GM21367 (cell line): ENCODE results near the gene ADORA2A.

Source experiments
- ATAC-seq: cut with Tn5 transposase; IDR thresholded peaks from one replicate; pipeline ENCODE4 v1.9.1; 2021; ENCODE audit not compliant: unreplicated experiment

The ADORA2A gene

DNA sequence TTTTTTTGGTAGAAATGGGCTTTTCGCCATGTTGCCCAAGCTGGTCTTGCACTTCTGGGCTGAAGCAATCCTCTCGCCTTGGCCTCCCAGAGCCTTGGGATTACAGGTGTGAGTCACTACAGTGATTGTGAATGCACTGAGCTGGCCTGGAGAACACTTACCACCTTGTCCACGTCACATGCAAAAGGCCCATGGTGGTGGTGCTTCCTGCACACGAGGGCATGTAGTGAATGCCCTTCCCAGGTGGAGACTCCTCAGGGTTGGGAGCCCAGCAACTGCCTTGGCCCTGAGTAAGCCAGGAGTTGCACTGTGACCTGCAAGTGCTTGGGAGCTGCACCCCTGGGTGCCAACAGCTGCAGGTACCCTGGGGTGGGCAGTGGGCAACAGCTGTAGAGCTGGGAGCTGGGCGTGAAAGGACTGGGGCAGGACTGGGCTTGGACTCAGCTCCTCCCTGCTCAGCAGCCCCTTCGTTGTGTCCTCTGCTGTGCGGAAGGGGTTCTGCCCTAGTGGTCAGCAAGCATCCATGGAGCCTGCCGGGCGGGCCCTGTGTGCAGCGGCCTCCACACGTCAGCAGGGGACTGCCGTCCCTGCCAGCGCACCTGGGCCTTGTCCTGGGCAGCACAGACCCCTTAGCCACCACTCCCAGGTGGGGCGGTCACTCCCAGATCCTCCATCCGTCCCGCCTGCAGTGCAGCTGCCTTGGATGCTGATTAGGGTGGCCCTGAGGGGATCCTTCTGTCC, 9.3 kb upstream of the ADORA2A start:
- no peak for ATAC-seq

DNA sequence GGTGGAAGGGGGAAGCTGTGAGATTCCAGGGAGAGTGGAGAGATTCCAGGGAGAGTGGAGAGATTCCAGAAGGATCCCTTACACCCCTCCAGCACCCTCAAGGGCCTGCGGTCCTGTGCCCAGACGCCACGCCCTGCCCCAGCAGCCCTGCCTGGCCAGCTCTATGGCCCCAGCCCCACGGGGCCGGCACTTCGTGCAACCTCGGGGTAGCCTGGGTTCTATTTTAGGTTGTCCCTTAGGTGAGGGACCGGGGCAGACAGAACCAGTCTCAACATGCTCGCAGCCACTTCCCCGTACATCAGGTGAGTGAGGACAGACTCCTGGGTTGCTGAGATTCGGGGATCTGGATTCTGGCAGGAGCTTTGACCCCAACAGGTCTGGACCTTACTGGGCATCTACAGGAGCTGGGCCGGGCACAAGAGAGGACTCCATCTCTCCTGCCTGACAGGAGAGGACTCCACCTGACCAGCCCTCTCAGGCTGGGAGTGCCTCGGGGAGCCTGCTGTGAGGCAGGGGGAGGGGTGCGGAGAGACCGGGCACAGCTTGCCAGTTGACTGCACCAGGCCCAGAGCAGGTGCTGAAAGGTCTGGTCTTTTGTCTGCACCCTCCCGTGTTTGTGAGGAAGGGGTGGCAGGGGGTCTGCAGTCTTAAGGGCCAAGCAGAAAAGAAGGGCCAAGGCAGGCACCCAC, 8.5 kb upstream of the ADORA2A start:
- no peak for ATAC-seq

GRCh38 chr22:24419475-24419850, 7.9 kb upstream of the ADORA2A start:
- ATAC-seq: no peak

DNA sequence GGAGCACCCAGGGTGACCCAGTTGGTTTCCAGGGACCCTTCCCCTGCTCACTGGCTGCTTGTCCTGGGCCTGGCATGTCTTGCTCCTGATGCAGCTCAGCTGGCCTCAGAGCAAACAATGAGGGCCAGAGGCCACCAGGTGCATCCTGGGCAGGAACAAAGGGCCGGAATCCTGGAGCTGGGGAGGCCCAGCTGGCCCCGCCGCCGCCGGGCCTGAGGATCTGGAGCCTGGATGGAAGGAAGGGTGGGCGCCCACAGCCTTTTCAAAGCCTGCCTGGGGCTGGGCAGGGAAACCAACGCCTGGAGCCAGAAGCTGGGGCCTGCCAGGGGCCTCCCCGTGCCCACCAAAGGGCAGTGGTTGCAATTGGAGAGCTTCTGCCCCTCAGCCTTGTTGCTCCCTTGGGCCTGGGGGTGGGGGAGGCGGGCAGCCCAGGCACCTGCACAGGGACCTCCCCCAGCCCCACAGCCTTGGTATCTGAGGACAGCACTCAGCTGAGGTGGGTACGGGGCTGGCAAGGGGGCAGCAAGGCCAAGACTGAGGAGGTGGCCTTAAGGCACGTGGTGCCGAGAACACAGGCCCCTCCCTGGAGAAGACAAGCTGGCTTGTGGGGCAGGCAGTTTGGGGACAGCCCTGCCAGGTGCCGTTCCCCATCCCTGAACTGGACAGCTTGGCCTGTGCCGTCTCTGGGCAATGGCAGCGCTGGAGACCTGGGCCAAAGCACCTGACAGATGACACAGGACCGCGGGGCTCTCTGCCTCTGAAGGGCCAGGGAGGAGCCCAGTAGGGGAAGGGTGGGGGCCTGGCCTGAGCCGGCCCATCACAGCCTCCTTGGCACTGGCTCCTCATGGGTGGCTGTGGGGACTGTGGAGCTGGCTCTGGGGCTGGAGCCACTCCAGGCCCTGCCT, 7.1 kb upstream of the ADORA2A start:
- no peak for ATAC-seq

DNA sequence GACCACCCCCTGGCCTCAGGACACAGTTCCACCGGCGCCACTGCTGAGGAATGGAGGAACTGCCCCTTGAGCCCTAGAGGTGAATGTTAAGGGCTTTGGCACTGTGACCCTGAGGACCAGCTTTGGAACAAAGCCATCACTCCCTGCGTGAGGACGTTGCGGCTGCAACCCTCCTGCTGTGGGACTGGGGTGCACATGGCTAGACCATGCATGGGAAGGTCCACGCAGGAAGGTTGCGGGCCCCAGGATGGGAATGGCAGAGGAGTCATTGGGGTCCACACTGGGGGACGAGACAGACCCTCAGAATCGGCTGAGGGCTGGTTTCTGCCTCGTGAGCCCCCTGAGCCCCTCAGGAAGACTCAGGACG, 6.4 kb upstream of the ADORA2A start:
- no peak for ATAC-seq

DNA sequence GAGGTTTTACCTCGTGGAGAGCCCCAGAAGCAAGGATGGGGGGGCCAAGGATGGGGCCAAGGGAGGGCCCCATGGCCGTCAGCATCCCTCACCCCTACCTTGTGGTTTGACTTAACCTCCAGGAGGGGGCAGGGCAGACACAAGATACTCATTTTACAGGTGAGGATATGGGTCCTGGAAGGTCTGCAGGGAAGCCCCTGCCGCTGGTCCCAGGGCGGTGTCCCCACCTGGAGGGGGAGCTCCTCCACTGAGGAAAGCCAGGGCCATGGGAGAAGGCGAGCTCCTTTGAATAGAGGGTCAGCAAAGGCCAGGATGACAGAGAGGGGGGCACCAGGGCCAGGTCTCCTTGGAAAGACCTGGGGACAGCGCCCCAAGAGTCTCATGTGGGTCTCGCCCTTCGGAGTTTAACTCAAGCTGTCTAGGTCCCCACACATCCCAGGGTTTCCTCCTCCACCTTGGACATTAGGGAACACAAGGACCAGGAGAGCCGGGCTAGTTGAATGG, 5.9 kb upstream of the ADORA2A start:
- no peak for ATAC-seq

- no peak for ATAC-seq
Observed at GRCh38 chr22:24422102-24422665, 5.2 kb upstream of the ADORA2A start.

- ATAC-seq: no peak
Observed at GRCh38 chr22:24423519-24424000, 3.8 kb upstream of the ADORA2A start.

DNA sequence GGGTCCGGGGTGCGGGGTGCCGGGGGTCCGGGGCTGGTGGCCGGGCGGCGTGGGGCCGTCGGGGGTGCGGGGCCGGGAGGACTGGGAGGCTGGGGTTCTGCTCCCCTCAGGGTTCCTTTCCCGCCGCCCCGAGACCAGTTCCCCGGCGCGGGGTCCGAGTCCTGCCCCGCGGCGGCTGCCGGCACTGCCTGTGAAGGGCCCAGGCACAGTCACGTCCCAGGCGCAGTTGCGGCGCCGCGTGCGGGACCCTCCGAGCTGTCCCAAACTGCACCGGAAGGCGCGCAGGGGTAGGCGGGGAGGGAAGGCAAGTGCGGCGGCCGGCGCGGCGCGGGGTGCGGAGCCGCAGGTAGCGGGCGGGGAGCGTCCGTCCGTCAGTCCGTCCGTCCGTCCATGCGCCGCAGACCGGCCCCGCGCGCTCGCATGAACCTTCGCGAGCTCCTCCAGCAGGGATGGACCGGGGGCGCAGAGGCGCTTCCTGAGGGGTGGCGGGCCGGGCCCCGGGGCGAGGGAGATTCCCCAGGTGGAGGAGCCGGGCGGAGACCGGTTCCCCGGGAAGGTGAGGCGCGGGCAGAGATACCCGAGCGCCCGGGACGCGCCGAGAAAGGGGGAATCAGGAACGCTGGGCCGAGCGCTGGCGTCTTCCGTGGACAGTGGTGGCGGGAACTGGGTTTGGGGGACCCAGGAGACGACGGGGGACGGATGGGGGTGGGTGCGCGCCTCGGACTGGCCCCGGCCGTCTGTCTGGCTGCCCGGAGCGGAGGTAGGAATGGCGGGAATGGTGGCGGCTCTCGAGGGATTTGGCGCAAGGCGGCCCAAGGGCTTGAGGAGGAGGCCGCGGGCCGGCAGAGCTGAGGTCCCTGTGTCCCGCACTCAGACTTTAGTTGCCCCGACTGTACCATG, 3.1 kb upstream of the ADORA2A start:
- ATAC-seq: no peak

DNA sequence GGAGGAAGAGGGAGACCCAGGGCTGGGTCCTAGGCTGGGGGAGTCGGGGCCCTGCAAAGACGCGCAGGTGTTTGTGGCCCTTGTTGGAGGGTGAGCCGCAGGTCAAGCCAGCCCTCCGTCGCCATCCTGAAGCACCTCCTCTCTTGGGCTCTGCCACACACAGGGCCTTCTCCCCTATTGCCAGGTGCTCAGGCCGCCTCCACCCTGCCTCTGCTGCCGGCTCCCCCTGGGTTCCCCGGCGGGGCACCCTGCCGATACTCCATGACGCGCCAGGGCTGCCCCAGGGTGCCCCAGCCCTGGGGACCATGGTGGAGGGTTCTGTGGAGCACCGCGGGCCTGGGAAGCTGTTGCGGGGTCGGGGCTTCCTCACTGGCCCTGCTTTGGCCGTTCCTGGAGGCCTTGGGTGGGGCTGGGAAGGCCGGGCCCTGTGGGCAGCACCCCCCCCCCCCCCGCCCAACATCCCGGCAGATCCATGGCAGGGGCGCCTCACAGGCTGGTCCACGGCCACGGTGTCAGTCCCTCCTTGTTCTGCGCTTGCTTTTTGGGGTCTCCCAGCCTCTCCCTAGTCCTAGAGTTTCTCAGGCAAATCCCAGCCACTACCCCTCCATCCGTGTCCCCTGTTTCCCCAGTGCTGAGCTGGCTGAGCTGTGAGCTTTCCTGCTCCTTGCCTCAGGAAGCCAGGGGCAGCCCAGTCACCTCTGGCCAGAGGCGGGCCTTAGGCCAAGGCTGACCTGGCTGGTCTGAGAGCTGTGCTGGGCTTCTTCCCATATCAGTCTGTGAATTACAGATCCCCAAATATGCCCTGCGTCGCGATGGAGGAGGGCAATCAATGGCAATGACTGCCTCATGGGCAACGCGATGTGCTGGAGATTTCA, 2.3 kb upstream of the ADORA2A start:
- no peak for ATAC-seq

GRCh38 chr22:24426436-24426835, 963 bp upstream of the ADORA2A start:
- ATAC-seq: no peak

- no peak for ATAC-seq
Observed at GRCh38 chr22:24426851-24427499, 424 bp upstream of the ADORA2A start.

- no peak for ATAC-seq
Observed at GRCh38 chr22:24428751-24429410, 1.5 kb downstream of the ADORA2A start.

GRCh38 chr22:24429411-24430365, 2.3 kb downstream of the ADORA2A start:
- ATAC-seq: no peak

- no peak for ATAC-seq
Observed at GRCh38 chr22:24430431-24431308, 3.3 kb downstream of the ADORA2A start.
